NCI-H1417 treated with DMSO at 0.1 percent for 48 hours (cell line): ENCODE data around the gene OR5AR1.
"Not testable (repeated sequence)": the region's sequence is repeated elsewhere in the genome, so short reads cannot be mapped to it uniquely, and the experiment has no call there.

Experiments
- DNase-seq: peaks from one replicate; lab custom pipeline; 2025; lab: John Stamatoyannopoulos, UW

OR5AR1 gene

DNA sequence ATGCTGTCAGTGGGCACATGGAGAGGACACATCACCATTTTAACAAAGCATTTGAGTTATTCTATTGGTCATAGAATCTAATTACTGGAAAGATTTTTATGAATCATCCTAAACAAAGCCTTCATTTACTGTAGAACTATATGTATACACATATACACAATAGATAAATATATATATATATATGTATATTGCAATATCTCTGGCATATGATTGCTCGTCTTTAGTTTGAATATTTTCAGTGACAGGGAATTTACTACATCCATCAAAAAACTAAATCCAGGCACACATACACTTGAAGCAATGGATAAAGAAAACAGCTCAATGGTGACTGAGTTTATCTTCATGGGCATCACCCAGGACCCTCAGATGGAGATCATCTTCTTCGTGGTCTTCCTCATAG is at the start of gene OR5AR1:
Gene OR5AR1 (plus strand): TSS at position 301 of the 400 bp plus-strand sequence. CDS start 0 bp downstream, at position 301.
- DNase-seq, result no peak

DNA sequence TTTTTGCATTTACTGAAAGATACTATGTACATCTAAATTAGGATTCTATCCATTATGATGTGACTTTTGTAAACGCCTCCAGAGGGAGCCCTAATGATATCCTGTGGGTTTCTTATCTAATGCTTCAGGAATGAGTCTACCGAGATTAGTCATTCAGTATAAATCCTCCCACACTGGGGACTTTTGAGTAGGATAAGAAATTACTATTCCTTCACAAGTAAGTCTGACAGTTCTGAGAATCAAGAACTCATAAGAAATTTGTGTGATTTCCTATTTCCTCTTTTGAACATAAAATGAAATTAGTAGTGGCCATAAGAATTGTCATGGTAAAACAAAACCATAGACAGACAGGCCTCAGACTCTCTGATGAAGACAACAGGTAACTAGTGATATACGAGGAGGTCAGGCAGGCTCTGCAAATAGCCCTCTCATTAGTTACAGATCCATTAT is 38.8 kb upstream of the OR5AR1 start:
- peak; percentile 4 for DNase-seq

GRCh38 chr11:56625946-56626345 is 37.5 kb upstream of the OR5AR1 start:
- DNase-seq, result no peak

DNA sequence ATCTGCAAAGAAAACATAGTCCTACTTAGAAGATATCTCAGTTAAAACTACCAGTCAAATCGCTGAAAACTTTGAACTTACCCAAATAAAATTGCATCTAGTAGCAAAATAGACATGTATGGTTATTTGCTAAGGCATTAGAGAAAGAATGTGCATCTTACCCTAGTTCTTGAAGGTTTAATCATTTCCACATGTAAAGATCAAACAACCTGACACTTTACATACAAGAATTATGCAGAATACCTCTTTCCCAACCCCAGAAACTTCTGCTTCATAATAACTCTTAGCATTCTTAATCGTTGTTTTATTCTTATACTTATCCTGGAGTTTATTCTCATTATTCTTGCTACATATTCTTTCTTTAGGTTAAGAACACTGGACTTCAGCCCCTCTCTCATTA is 31.2 kb upstream of the OR5AR1 start:
- DNase-seq, result no peak

DNA sequence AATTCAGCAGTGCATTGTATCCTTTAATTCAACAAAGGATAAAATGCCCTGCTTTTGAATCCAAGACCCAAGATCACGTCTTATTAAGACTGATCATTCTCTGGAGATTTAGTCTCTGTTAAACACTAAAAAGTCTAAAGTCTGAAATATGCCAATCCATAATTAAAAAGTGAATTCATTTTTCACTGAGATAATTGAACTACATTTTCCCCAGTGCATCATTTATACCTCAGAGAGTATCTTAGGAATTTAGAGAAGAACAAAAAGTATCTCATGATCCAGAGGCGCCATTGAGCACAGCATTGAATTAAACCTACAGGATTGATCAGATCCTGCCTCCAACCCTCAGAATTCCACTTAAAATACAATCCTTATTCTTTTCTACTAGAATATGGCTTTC is 26.6 kb upstream of the OR5AR1 start:
- DNase-seq, result no peak

- DNase-seq, result no peak
Measured at GRCh38 chr11:56637500-56637899, 26.0 kb upstream of the OR5AR1 start.

GRCh38 chr11:56642339-56642738 is 21.1 kb upstream of the OR5AR1 start, which contains the start of gene OR5AP2:
Gene OR5AP2, minus strand, starts transcription at chr11:56642439. Its CDS starts 0 bp downstream, at chr11:56642439.
- DNase-seq, result no peak

DNA sequence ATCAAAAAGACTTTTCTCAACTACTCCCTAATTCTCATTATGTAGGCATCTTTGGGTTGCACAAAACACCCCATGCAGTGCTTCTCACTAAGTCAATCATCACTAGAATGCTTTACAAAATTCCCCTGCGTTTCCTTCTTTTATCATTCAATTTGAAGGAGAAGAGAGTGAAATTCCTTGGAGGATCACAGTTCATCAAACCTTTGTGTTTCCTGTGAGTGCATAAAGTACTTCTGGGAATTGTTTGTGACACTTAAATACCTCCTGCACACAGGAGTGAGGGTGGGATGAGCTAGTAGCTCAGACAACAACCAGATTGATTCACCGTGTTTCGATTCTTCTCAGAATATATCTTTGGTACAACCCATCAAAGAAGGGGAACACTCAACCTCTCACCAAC is 3.7 kb upstream of the OR5AR1 start:
- DNase-seq, result no peak

DNA sequence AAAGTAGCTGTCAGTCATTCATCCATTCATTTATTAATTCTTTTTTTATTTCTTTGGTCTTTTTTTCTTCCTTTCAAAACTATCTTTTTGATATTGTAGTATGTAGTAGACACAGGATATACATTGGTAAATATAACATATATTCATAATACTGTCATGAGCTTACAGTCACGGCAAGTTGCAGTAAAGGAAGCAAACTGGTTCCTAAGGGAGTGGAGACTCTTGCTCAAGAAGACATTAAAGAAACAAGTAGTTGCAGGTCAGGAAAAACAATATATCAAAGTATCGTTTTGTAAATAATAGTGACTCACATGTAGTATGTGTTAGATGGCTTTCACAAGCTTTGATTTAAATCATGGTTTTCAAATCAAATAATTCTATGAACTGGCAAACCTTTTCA is 7.5 kb downstream of the OR5AR1 start:
- DNase-seq, result no peak

GRCh38 chr11:56688554-56689100 is 25.1 kb downstream of the OR5AR1 start:
- DNase-seq, result no peak

DNA sequence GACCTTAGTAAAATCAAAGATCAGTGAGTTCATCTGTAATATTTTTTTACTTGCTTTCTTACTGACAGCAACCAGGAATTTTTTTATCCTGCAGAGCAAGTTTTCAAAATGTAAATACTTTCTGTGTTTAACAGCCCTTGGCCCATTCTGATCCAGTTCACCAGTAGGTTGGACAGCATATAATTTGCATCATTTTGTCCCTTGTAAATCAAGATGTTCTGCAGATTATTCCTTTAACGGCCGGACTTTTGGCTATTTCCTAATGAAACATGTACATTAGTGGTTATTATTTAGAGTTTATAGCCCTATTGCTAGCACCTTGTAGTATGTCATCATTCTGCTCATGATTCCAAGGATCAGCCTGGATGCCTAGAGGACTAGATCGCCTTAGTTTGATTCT is 27.7 kb downstream of the OR5AR1 start:
- DNase-seq, result not testable (repeated sequence)

DNA sequence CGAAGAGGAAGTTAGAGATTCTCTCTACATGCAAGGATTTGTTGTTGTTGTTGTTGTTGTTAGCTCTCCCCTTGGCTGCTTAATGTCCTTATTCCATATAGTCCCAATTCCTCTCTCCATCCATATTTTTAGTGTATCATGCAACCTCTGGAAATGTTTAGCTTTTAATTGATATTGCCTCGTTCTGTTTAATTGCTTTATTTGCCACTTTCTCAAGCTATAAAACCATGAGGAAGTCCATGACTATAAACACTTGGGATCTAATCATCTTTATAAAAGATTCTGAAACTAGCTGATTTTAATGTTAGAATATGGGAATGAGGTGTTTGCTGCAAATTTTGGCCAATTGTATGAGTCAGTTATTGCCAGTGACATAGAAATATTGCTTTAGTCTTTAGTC is 29.9 kb downstream of the OR5AR1 start:
- DNase-seq, result no peak

DNA sequence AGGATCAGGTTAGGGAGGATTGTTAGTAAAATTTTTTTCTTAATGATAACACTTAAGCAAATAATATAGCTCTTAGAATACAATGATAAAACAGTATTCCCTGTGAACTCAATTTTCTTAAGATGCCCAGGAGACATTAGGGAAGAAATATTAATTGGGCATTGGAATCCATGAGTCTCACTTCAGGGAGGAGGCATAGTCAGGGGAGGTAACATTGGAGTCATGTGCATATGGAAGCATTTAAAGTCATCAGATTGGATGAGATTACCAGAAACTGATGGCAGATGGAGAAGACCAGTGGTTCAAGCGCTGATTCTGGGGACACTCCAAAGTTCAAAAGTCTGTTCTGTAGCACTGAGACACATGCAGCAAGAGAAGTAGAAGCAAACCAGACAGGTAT is 35.3 kb downstream of the OR5AR1 start, which contains the start of gene OR9G1:
Gene OR9G1 (plus strand): TSS at position 301 of the 400 bp plus-strand sequence. CDS start 1,293 bp downstream, outside the sequence.
- DNase-seq, result no peak

DNA sequence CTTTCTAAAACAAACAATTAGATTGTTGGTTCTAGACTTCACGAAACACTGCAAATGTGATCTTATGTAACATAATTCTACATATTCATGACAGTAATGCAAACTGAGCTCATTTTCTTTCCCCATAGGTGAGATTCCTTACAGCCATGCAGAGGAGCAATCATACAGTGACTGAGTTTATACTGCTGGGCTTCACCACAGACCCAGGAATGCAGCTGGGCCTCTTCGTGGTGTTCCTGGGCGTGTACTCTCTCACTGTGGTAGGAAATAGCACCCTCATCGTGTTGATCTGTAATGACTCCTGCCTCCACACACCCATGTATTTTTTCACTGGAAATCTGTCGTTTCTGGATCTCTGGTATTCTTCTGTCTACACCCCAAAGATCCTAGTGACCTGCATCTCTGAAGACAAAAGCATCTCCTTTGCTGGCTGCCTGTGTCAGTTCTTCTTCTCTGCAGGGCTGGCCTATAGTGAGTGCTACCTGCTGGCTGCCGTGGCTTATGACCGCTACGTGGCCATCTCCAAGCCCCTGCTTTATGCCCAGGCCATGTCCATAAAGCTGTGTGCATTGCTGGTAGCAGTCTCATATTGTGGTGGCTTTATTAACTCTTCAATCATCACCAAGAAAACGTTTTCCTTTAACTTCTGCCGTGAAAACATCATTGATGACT is 36.9 kb downstream of the OR5AR1 start:
- no peak for DNase-seq

DNA sequence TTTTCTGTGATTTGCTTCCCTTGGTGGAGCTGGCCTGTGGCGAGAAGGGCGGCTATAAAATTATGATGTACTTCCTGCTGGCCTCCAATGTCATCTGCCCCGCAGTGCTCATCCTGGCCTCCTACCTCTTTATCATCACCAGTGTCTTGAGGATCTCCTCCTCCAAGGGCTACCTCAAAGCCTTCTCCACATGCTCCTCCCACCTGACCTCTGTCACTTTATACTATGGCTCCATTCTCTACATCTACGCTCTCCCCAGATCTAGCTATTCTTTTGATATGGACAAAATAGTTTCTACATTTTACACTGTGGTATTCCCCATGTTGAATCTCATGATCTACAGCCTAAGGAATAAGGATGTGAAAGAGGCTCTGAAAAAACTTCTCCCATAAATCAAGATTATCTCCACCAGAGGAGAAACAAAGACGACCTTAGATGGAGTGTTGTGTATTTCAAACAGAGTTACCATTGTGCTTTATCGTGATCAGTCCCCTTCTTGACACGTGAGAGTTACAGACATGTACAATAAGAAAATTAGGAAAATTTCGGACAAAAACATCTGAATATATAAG is 37.5 kb downstream of the OR5AR1 start:
- DNase-seq, result no peak

DNA sequence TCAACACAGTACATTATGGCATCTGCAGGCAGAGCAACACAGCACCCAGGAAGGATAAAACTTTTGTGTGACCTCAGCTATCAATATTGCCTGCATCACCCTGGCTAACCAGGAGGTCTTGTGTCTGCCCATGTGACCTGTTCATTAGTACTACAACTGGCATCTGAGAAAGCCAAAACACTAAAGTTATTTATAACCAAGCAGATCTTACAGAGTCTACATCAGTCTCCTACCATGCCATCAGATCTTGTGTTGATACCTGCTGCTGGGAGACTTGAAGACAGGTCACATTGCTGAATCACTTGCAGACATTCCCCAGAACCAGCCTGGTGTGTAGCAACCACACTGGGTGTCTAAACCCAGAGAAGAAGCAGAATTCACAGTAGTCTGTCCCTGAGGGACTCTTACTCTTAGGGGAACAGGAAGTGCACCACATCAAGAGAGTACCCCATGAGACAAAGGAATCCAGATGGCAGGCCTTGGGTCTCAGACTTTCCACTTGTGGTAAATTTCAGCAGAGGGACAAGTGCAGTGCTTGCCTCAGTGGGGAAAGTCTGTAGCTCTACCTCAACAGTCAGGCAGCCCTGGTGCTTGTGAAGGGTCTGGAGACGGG is 42.4 kb downstream of the OR5AR1 start:
- DNase-seq, result no peak

GRCh38 chr11:56706486-56706885 is 43.0 kb downstream of the OR5AR1 start:
- DNase-seq, result no peak

GRCh38 chr11:56714206-56714605 is 50.7 kb downstream of the OR5AR1 start:
- no peak for DNase-seq
